ENCODE results near the gene SRGAP2C.
"Not testable (repeated sequence)": the region's sequence is repeated elsewhere in the genome, so short reads cannot be mapped to it uniquely, and the experiment has no call there.

The SRGAP2C gene

DNA sequence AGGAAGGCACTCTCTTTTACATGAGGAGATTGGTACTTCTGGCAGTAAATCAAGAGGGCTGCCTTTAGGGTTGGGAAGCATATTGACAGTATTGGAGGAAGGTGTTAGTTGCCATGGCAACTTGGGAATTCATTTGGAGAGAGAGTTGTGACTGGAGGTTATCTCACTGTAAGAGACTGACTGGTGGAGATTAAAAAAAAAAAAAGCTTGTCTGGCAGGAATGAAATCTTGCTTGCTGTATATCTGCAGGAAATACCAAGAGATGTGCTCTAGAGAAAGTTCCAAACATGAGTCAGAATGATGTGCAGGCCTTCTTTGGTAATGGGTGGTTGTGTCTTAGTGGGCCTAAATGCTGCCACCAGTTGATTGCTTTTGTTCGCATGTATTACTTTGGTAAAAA lies 59.1 kb downstream of the SRGAP2C start:
- no CpG with 5 or more reads among the region's 1 CpG for WGBS (ENCODE audit: extremely low coverage, insufficient coverage, insufficient read length)
- not testable (repeated sequence) for H3K4me1 ChIP-seq (ENCODE audit: control insufficient read depth in 1 of 2, insufficient read depth in 2 of 2, low read length in 2 of 2); DNase-seq; H3K4ac ChIP-seq (ENCODE audit: low read depth, low read length); H4K91ac ChIP-seq (ENCODE audit: low read depth, low read length); H3K9ac ChIP-seq (ENCODE audit: low read length); H3K27ac ChIP-seq (ENCODE audit: low read depth, low read length); H3K79me2 ChIP-seq (ENCODE audit: control insufficient read depth, insufficient read depth, low read length, poor library complexity); H3K27me3 ChIP-seq (ENCODE audit: insufficient read depth, low read length); H3K23ac ChIP-seq (ENCODE audit: low read length); H2BK12ac ChIP-seq (ENCODE audit: low read length); H3K18ac ChIP-seq (ENCODE audit: low read length); H3K9me3 ChIP-seq (ENCODE audit: insufficient read depth, low read depth, low read length); H3K4me2 ChIP-seq (ENCODE audit: low read length); H3K4me3 ChIP-seq (ENCODE audit: low read depth, low read length); H2AFZ ChIP-seq (ENCODE audit: insufficient read depth, low read length, poor library complexity); H3K14ac ChIP-seq (ENCODE audit: low read length); H2AK5ac ChIP-seq (ENCODE audit: low read length); H3K79me1 ChIP-seq (ENCODE audit: low read length); H4K8ac ChIP-seq (ENCODE audit: low read depth, low read length); H3K36me3 ChIP-seq (ENCODE audit: control insufficient read depth in 1 of 2, insufficient read depth in 2 of 2, low read length in 2 of 2); H2BK120ac ChIP-seq (ENCODE audit: insufficient read depth, low read length, poor library complexity); H2BK5ac ChIP-seq (ENCODE audit: low read depth, low read length, poor library complexity); H4K12ac ChIP-seq (ENCODE audit: low read depth, low read length)

GRCh38 chr1:121246399-121246798 lies 61.6 kb downstream of the SRGAP2C start:
- not testable (repeated sequence) for H4K91ac ChIP-seq (ENCODE audit: low read depth, low read length); H3K79me1 ChIP-seq (ENCODE audit: low read length); H3K36me3 ChIP-seq (ENCODE audit: control insufficient read depth in 1 of 2, insufficient read depth in 2 of 2, low read length in 2 of 2); H3K9me3 ChIP-seq (ENCODE audit: insufficient read depth, low read depth, low read length); H4K8ac ChIP-seq (ENCODE audit: low read depth, low read length); H2BK12ac ChIP-seq (ENCODE audit: low read length); H2BK120ac ChIP-seq (ENCODE audit: insufficient read depth, low read length, poor library complexity); H3K23ac ChIP-seq (ENCODE audit: low read length); H4K12ac ChIP-seq (ENCODE audit: low read depth, low read length); H3K9ac ChIP-seq (ENCODE audit: low read length); H3K14ac ChIP-seq (ENCODE audit: low read length); H2AK5ac ChIP-seq (ENCODE audit: low read length); DNase-seq; H3K4me2 ChIP-seq (ENCODE audit: low read length); H3K4ac ChIP-seq (ENCODE audit: low read depth, low read length); H3K18ac ChIP-seq (ENCODE audit: low read length); H3K27ac ChIP-seq (ENCODE audit: low read depth, low read length); H3K27me3 ChIP-seq (ENCODE audit: insufficient read depth, low read length); H2AFZ ChIP-seq (ENCODE audit: insufficient read depth, low read length, poor library complexity); H3K79me2 ChIP-seq (ENCODE audit: control insufficient read depth, insufficient read depth, low read length, poor library complexity); H3K4me3 ChIP-seq (ENCODE audit: low read depth, low read length); H3K4me1 ChIP-seq (ENCODE audit: control insufficient read depth in 1 of 2, insufficient read depth in 2 of 2, low read length in 2 of 2); H2BK5ac ChIP-seq (ENCODE audit: low read depth, low read length, poor library complexity)
- WGBS (ENCODE audit: extremely low coverage, insufficient coverage, insufficient read length), result no CpG with 5 or more reads among the region's 2 CpGs

DNA sequence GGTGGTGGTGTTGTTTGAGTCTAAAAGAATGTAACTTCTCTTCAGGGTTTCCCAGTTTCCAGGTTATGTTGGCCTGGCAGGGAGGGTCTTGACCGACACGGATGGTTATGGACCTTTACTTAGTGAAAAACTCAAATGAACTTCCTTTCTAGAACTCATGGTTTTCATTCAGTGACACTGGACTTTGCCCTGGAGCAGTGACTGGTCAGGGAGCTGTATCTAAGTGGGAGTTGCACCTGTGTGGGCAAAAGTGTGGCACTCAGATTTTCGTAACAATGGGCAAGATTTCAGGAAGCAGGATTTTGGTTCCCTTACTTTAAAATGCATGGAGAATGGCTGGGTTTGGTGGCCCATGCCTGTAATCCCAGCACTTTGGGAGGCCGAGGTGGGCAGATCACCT lies 67.9 kb downstream of the SRGAP2C start:
- not testable (repeated sequence) for DNase-seq; H3K9me3 ChIP-seq (ENCODE audit: insufficient read depth, low read depth, low read length); H4K8ac ChIP-seq (ENCODE audit: low read depth, low read length); H3K4me1 ChIP-seq (ENCODE audit: control insufficient read depth in 1 of 2, insufficient read depth in 2 of 2, low read length in 2 of 2); H3K79me1 ChIP-seq (ENCODE audit: low read length); H3K18ac ChIP-seq (ENCODE audit: low read length); H3K4me2 ChIP-seq (ENCODE audit: low read length); H3K27ac ChIP-seq (ENCODE audit: low read depth, low read length); H2BK12ac ChIP-seq (ENCODE audit: low read length); H2AK5ac ChIP-seq (ENCODE audit: low read length); H3K9ac ChIP-seq (ENCODE audit: low read length); H3K23ac ChIP-seq (ENCODE audit: low read length); H3K27me3 ChIP-seq (ENCODE audit: insufficient read depth, low read length); H4K12ac ChIP-seq (ENCODE audit: low read depth, low read length); H2BK120ac ChIP-seq (ENCODE audit: insufficient read depth, low read length, poor library complexity); H2AFZ ChIP-seq (ENCODE audit: insufficient read depth, low read length, poor library complexity); H3K36me3 ChIP-seq (ENCODE audit: control insufficient read depth in 1 of 2, insufficient read depth in 2 of 2, low read length in 2 of 2); H3K79me2 ChIP-seq (ENCODE audit: control insufficient read depth, insufficient read depth, low read length, poor library complexity); H3K4ac ChIP-seq (ENCODE audit: low read depth, low read length); H4K91ac ChIP-seq (ENCODE audit: low read depth, low read length); H3K4me3 ChIP-seq (ENCODE audit: low read depth, low read length); H3K14ac ChIP-seq (ENCODE audit: low read length); H2BK5ac ChIP-seq (ENCODE audit: low read depth, low read length, poor library complexity)
- no CpG with 5 or more reads among the region's 4 CpGs for WGBS (ENCODE audit: extremely low coverage, insufficient coverage, insufficient read length)

DNA sequence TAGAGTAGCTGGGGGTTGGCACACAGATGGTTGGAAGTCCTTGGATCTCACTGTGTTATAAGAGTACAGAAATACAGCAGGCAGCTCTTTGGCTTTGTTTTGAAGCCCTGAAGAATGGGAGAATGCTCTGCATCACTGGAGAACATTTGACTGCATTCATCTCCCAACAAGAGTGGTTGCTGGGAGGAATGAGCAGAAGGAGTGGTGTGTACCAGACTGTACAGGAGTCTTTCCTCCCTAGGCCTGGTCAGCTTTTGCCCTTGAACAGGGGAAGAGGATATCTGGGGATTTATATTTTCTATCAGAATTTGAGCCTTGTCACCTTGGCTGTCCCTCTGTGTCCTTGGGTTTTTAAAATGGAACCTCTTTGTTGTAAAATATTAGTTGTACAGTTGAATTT lies 69.8 kb downstream of the SRGAP2C start:
- not testable (repeated sequence) for H3K23ac ChIP-seq (ENCODE audit: low read length); H4K12ac ChIP-seq (ENCODE audit: low read depth, low read length); H3K9me3 ChIP-seq (ENCODE audit: insufficient read depth, low read depth, low read length); H3K27me3 ChIP-seq (ENCODE audit: insufficient read depth, low read length); H3K79me1 ChIP-seq (ENCODE audit: low read length); H3K18ac ChIP-seq (ENCODE audit: low read length); H3K4me2 ChIP-seq (ENCODE audit: low read length); H3K27ac ChIP-seq (ENCODE audit: low read depth, low read length); H2AK5ac ChIP-seq (ENCODE audit: low read length); H2AFZ ChIP-seq (ENCODE audit: insufficient read depth, low read length, poor library complexity); H3K4me3 ChIP-seq (ENCODE audit: low read depth, low read length); H4K8ac ChIP-seq (ENCODE audit: low read depth, low read length); H2BK120ac ChIP-seq (ENCODE audit: insufficient read depth, low read length, poor library complexity); H4K91ac ChIP-seq (ENCODE audit: low read depth, low read length); H2BK5ac ChIP-seq (ENCODE audit: low read depth, low read length, poor library complexity); H3K9ac ChIP-seq (ENCODE audit: low read length); DNase-seq; H3K4ac ChIP-seq (ENCODE audit: low read depth, low read length); H2BK12ac ChIP-seq (ENCODE audit: low read length); H3K4me1 ChIP-seq (ENCODE audit: control insufficient read depth in 1 of 2, insufficient read depth in 2 of 2, low read length in 2 of 2); H3K14ac ChIP-seq (ENCODE audit: low read length); H3K79me2 ChIP-seq (ENCODE audit: control insufficient read depth, insufficient read depth, low read length, poor library complexity); H3K36me3 ChIP-seq (ENCODE audit: control insufficient read depth in 1 of 2, insufficient read depth in 2 of 2, low read length in 2 of 2)

GRCh38 chr1:121257632-121258031 lies 72.9 kb downstream of the SRGAP2C start:
- not testable (repeated sequence) for H2AK5ac ChIP-seq (ENCODE audit: low read length); H3K9me3 ChIP-seq (ENCODE audit: insufficient read depth, low read depth, low read length); H2BK5ac ChIP-seq (ENCODE audit: low read depth, low read length, poor library complexity); H3K27me3 ChIP-seq (ENCODE audit: insufficient read depth, low read length); H4K91ac ChIP-seq (ENCODE audit: low read depth, low read length); H3K4me3 ChIP-seq (ENCODE audit: low read depth, low read length); H3K4ac ChIP-seq (ENCODE audit: low read depth, low read length); H4K12ac ChIP-seq (ENCODE audit: low read depth, low read length); DNase-seq; H2BK12ac ChIP-seq (ENCODE audit: low read length); H2AFZ ChIP-seq (ENCODE audit: insufficient read depth, low read length, poor library complexity); H2BK120ac ChIP-seq (ENCODE audit: insufficient read depth, low read length, poor library complexity); H3K79me1 ChIP-seq (ENCODE audit: low read length); H3K4me2 ChIP-seq (ENCODE audit: low read length); H3K14ac ChIP-seq (ENCODE audit: low read length); H3K79me2 ChIP-seq (ENCODE audit: control insufficient read depth, insufficient read depth, low read length, poor library complexity); H4K8ac ChIP-seq (ENCODE audit: low read depth, low read length); H3K27ac ChIP-seq (ENCODE audit: low read depth, low read length); H3K23ac ChIP-seq (ENCODE audit: low read length); H3K4me1 ChIP-seq (ENCODE audit: control insufficient read depth in 1 of 2, insufficient read depth in 2 of 2, low read length in 2 of 2); H3K9ac ChIP-seq (ENCODE audit: low read length); H3K36me3 ChIP-seq (ENCODE audit: control insufficient read depth in 1 of 2, insufficient read depth in 2 of 2, low read length in 2 of 2); H3K18ac ChIP-seq (ENCODE audit: low read length)
- WGBS (ENCODE audit: extremely low coverage, insufficient coverage, insufficient read length), result no CpG with 5 or more reads among the region's 2 CpGs

All from trophoblast cell (in vitro differentiated cells and primary cell).